ENCODE measurements around the gene TAF5.

DNA sequence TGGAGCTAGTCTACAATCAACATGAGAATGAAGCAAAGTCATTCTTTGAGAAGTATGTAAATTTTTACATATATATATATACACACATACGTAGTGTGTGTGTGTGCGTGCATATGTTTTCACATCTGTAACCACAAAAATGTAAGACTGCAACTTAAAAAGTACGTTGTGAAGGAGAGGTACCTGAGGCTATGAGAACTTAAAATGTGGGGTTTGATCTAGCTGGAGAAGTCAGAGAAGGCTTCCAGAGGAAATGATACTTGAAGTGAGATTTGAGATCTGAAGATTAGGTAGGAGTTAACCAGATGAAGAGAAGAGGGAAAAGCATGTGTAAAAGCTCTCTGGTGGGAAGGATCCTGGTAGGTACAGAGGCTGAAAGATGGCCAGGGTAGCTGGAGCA lies 5.8 kb downstream of the TAF5 start:
- TF ChIP-seq EZH2 (IDR thresholded peaks at IDR 0.05; ENCODE audit: borderline replicate concordance, insufficient read depth, low read depth, low read length, poor library complexity, severe bottlenecking), result no peak
- TF ChIP-seq, protein P1, sequence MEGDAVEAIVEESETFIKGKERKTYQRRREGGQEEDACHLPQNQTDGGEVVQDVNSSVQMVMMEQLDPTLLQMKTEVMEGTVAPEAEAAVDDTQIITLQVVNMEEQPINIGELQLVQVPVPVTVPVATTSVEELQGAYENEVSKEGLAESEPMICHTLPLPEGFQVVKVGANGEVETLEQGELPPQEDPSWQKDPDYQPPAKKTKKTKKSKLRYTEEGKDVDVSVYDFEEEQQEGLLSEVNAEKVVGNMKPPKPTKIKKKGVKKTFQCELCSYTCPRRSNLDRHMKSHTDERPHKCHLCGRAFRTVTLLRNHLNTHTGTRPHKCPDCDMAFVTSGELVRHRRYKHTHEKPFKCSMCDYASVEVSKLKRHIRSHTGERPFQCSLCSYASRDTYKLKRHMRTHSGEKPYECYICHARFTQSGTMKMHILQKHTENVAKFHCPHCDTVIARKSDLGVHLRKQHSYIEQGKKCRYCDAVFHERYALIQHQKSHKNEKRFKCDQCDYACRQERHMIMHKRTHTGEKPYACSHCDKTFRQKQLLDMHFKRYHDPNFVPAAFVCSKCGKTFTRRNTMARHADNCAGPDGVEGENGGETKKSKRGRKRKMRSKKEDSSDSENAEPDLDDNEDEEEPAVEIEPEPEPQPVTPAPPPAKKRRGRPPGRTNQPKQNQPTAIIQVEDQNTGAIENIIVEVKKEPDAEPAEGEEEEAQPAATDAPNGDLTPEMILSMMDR (IDR thresholded peaks at IDR 0.05), result no peak
